T47D (cell line): ENCODE data around the gene TXLNB.
A peak's percentile ranks its signal among the peaks of the same experiment; 100 is the strongest.

ENCODE experiments used
- DNase-seq, 2 experiments: peaks; one replicate each; pipeline versions ENCODE4 v3.0.0 to v3.0.0-alpha.2; 2011 to 2012; ENCODE audit warnings: low read depth in 1 of 2, low spot score in 1 of 2
- JUND ChIP-seq: IDR thresholded peaks from 2 replicates; pipeline ENCODE4 v1.6.1; 2012; ENCODE audit warnings: low read depth
- in situ Hi-C: cut with HindIII; loops from 2 replicates; pipeline ENCODE4 v1.10.0; 2016; ENCODE audit warnings: low sequenced_read_pairs, low pct_unique_long_range_greater_than_20kb

TXLNB gene

GRCh38 chr6:139278190-139278589, 13.6 kb downstream of the TXLNB start:
- in situ Hi-C loops: no loop called here
- DNase-seq: no peak
- TF ChIP-seq JUND: no peak

DNA sequence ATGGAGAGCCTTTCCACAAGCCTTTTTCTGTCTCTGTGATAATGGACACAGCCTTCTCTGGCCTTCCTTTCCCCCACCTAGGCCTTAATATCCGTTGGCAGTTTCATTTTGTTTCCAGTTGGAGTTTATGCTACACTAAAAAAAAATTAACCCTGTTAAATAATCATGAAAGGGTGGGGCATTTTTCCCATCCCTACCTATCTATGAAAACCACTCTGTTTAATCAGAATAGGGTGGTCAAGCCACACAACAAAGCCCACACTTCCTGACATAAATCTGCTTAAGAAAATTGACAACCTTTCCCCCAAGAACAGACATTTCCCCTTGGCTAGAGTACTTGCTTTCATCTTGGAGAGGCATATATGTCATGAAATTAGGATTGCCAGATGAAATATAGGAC, 14.2 kb downstream of the TXLNB start:
- DNase-seq: no peak

DNA sequence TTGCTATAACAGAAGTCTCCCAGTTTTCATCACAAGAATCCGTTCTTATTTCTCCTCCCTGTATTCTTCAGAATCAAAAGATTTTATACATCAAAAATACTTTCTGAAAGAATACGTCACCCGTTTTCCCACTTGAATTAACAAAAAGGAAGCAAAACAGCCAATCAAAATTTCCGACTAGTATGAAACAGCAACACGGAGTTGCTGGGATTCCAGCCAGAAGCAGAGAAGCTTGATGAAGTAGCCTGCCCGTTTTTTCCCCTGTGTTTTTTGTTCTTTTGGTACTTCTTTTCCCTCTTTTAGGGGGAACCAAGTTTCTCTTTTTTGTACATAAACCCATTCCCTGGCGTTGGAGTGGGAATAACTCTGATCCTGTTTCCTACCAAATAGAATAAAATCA, 14.6 kb downstream of the TXLNB start:
- no peak for DNase-seq
- in situ Hi-C loops: no loop called here
- no peak for TF ChIP-seq JUND

More for the DNA sequence above, 14.2 kb downstream of the TXLNB start:
- TF ChIP-seq JUND: no peak
- in situ Hi-C loops: no loop called here

- DNase-seq: no peak
- no peak for TF ChIP-seq JUND
- in situ Hi-C loops: no loop called here
Measured at GRCh38 chr6:139275279-139276055, 16.3 kb downstream of the TXLNB start.

GRCh38 chr6:139271056-139271455, 20.7 kb downstream of the TXLNB start:
- no peak for DNase-seq
- in situ Hi-C loops: no loop called here
- TF ChIP-seq JUND: no peak

DNA sequence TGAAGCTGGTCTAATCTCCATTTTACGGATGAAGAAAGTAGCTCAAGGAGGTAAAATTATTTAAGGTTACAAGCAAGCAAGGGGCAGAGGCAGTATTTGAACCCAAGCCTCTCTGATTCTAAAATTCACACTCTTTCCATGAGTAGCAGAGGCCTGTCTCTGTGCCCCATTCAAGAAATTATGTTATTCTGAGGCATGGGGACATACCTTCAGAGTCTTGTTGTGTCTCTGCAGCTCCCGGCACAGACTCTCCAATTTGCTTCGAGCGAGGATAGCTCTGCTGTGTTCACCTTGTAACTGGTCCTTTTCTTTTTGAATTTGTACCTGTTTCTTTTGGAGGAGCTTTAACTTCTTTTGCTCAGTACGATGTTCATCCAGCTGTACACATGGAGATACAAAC, 21.5 kb downstream of the TXLNB start:
- DNase-seq: no peak
- no peak for TF ChIP-seq JUND
- in situ Hi-C loops: no loop called here

- TF ChIP-seq JUND: no peak
- in situ Hi-C loops: no loop called here
- peak in 1 of 2 experiments; percentile 46 for DNase-seq
Measured at GRCh38 chr6:139265512-139266190, 26.1 kb downstream of the TXLNB start.

- in situ Hi-C loops: no loop called here
- TF ChIP-seq JUND: no peak
- DNase-seq: no peak
Measured at GRCh38 chr6:139262519-139263300, 29.1 kb downstream of the TXLNB start.

DNA sequence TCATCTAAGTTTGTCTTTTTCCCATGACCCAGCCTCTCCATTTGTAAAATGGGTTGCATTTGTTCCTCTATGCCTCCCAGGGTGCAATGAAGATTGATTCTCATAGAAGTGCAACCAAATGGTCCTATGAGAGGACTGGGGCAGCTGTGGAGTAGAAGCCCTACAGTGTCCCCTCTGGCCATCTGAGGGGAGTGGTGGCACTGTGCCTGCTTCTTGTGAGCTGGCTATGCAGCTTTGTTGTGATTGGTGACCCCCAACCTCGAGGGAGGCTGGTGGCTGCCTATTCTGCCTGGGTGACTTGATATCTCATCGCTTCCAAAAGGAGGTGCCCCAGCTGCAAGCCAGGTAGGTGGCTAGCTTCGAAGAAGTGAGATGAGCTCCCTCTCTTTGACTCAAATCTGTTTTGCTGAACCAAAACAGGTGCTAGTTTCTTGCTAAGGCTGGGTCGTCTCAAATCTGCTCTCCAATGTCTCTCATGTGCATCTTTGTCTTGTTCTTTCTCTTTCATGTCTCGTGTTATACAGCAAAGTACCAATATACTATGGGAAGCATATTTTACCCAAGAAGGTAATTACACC, 33.9 kb downstream of the TXLNB start:
- no peak for DNase-seq
- no peak for TF ChIP-seq JUND
- in situ Hi-C loops: no loop called here

DNA sequence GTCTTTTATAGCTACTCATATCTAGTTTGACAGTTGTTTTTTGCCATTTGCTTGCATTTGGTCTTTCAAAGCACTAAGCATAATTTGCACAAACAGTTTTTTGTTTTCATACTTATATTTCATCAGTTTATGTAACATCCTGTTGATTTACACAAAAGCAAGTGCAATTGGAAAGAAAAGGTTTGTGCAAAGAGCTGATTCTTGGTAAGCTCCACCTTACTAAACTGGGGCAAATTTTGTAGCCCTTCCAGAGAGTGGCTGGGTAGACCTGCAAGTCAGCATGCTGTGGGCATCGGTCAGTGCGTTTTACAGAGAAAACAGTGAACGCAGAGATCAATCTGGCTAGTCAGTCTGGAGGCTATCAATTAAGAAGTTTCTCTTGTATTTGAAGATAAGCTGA, 34.5 kb downstream of the TXLNB start:
- in situ Hi-C loops: no loop called here
- DNase-seq: no peak
- no peak for TF ChIP-seq JUND

GRCh38 chr6:139256087-139256486, 35.7 kb downstream of the TXLNB start:
- in situ Hi-C loops: no loop called here
- TF ChIP-seq JUND: no peak
- DNase-seq: no peak

DNA sequence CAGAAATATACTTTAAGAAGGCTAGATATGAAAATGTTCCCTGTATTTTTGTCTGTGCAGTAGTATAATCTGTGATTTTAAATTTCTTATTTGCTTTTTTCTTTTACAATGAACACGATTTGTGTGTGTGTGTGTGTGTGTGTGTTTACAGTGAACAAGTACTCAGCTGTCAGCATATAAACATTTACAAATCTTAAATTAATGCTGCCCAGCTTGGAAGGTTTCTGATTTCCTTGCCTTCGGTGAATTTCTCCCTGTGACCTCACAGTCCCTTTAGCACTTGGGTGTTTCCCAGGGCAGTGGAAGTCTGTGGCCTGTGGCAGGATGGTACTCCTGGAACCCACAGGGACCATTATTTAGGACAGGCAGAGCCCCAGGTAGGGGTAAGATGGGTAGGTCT, 37.6 kb downstream of the TXLNB start:
- no peak for DNase-seq
- no peak for TF ChIP-seq JUND
- in situ Hi-C loops: no loop called here
